PC-3 (cell line): ENCODE measurements around the gene MTMR2.

Experiments
- CTCF ChIP-seq: fragments of 300-600 bp; sonication (generic); conservative IDR thresholded peaks from 2 replicates; pipeline ENCODE4 v1.5.1; 2017; ENCODE audit warnings: antibody characterized with exemption, low read depth, mild to moderate bottlenecking, low read length
- EZH2 ChIP-seq: fragments of 300-600 bp; sonication (generic); IDR thresholded peaks from one replicate; pipeline ENCODE4 v1.6.1; 2017; ENCODE audit warnings: antibody characterized with exemption, mild to moderate bottlenecking, low read length; ENCODE audit not compliant: unreplicated experiment

- TF ChIP-seq CTCF (no peak), EZH2 (no peak)
Measured at GRCh38 chr11:95895815-95896214, 28.1 kb downstream of the MTMR2 start.
